ENCODE results near the gene RAB35. TPM values are rescaled to one million over a fixed set of nuclear protein-coding genes. Genes with fewer than 3 reads are reported as not detected.

The RAB35 gene
- total and polyA plus RNA-seq, 2 experiments from 2014 or later: 9.9 to 16.9 TPM

- peak; percentile 47 for DNase-seq (ENCODE audit: low spot score)
- H3K27ac Mint-ChIP-seq: peak overlapping the region; percentile 95
- peaks cover 98% of the 10 kb centered on the region for H3K79me2 ChIP-seq (replicated peaks; ENCODE audit: insufficient read depth)
Observed at GRCh38 chr12:120110550-120111501, 5.7 kb downstream of the RAB35 start.

More at GRCh38 chr12:120110550-120111501, 5.7 kb downstream of the RAB35 start:
- H3K4me3 ChIP-seq: no peak overlapping the region
- Mint-ChIP-seq H3K4me3 (no peak overlapping the region), H3K4me1 (peaks cover 43% of the 10 kb centered on the region), H3K9me3 (no peaks in the 10 kb centered on the region), H3K27me3 (ENCODE audit: insufficient read depth, low read depth, poor library complexity) (peaks cover 9% of the 10 kb centered on the region), H3K36me3 (ENCODE audit: low read depth) (peaks cover 47% of the 10 kb centered on the region)
- TF ChIP-seq EZH2 (IDR thresholded peaks at IDR 0.05; ENCODE audit: low read depth, unreplicated experiment) (no peak), POLR2AphosphoS5 (IDR thresholded peaks at IDR 0.05; ENCODE audit: low read depth) (no peak), STAT1 (IDR thresholded peaks at IDR 0.05; ENCODE audit: unreplicated experiment) (no peak), ETS1 (IDR thresholded peaks at IDR 0.05) (no peak), CTCF (conservative IDR thresholded peaks at IDR 0.05; ENCODE audit: low read depth in 2 of 2) (no peak), EZH2phosphoT487 (IDR thresholded peaks at IDR 0.05; ENCODE audit: unreplicated experiment) (no peak), JUNB (IDR thresholded peaks at IDR 0.05; ENCODE audit: unreplicated experiment) (no peak), NANOG (IDR thresholded peaks at IDR 0.05; ENCODE audit: borderline replicate concordance) (no peak), ZNF114 (CRISPR knock-in tag; IDR thresholded peaks at IDR 0.05) (no peak)
- peaks cover 3% of the 10 kb centered on the region for H4K20me1 ChIP-seq (replicated peaks; ENCODE audit: insufficient read depth)
- no peaks in the 10 kb centered on the region for H3K27me3 ChIP-seq (ENCODE audit: insufficient read depth)
- H3K36me3 ChIP-seq (ENCODE audit: insufficient read depth): no peaks in the 10 kb centered on the region; the same call in 1 of the 2 replicates
- H3F3A ChIP-seq (replicated peaks; ENCODE audit: low read depth): peaks cover 8% of the 10 kb centered on the region; the same call in 1 of the 2 replicates
- no peak overlapping the region for H2AFZ ChIP-seq
- ATAC-seq: peak; percentile 73
- H3K4me2 ChIP-seq: peak overlapping the region; percentile 40; the same call in 1 of the 2 replicates
- H3K27ac ChIP-seq (ENCODE audit: low read depth): peak overlapping the region; percentile 73
- peaks cover 28% of the 10 kb centered on the region for H3K4me1 ChIP-seq (ENCODE audit: insufficient read depth)
- H3K9me2 ChIP-seq (ENCODE audit: insufficient read depth): no peaks in the 10 kb centered on the region

All from GM23338 (cell line).